ENCODE data around the gene PRCD. TPM values are rescaled to one million over a fixed set of nuclear protein-coding genes. Genes with fewer than 3 reads are reported as not detected.

PRCD gene
- total RNA-seq, 1 donor from 2014 or later, result not detected

DNA sequence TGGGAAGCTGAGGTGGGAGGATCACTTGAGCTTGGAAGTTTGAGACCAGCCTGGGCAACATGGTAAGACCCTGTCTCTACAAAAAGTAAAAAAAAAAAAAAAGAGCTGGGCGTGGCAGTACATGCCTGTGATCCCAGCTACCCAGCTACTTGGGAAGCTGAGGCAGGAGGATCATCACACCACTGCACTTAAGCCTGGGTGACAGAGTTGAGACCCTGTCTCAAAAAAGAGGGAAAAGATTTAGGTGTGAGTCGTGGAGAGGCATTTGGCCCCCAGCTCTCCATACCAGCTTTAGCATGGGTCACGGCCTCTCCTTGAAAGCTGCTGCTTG is 26.7 kb downstream of the PRCD start:
- intact Hi-C loops (cut with micrococcal nuclease), result no loop called here

DNA sequence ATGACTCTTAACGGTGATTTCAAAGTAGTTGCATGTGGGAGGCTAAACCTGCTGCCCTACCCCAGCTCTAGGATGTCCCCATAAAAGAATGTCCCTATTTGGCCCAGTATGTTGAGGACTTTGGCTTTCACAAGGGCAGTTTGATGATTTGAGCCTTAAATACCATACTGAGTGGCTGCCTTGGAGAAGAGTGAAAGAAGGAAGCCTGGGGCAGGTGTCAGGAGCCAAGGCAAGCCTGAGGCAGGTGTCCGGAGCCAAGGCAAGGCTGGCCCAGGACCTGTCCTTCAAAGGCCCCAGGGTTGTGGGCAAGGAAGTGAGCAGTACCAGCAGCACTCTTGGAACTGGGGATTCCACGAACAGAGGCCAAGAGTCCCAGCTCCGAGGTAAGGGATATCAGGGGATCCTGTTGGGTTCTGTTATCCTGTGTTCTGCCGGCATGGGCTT is 27.2 kb downstream of the PRCD start:
- intact Hi-C loops (cut with micrococcal nuclease), result no loop called here

DNA sequence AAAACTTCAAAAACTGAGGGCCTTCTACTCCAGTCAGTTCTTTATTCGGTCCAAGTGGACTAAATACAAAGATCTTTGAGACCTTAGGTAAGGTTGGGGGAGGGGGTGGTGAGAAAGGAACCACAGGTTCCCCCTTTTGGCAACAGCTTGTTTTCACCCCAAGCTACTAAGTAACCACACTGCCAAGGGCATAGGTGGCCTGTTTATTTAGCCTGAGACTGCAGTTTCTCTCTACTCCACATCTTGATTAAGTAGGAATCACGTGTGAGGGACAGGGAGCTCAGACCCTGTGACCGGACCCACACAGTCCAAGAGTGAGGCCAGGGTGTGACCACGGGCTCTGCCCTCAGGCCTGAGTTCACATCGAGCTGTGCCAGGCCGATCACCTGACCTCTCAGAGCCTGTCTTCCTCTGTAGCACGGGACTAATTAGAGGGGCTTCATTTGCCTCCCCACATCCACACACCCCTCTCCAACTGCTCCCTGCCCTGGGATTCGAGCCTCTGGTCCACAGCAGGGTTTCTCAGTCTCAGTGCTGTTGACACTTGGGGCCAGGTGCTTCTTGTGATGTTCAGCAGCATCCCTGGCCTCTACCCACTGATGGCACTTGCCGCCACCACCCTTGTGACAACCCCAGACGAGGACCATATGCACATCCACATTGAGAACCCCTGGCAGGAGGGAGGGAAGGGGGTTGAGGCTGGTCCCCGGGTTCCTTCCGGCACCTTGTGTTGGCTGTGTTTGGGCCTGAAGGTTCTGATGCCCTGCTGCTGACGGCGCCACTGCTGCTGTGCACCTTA is 28.0 kb downstream of the PRCD start:
- intact Hi-C loops (cut with micrococcal nuclease), result no loop called here

DNA sequence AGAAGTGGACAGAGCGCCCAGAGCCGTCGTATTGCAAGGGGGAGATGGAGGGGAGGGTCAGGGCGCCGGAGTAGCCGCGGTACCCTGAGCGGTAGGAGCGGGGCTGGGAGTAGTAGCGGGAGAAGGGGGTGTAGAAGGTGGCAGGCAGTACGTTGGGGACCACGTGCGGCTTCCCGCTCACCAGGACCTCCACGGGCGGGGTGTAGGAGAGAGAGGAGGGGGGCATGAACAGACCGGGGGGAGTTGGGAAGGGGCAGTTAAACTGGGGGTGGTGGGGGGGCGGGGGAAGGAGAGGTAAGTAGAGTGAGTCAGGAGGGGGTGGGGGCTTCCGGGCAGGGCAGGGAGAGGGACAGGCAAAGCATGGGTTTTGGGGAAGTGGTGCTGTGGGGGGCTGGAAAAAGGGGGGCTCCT is 29.0 kb downstream of the PRCD start:
- intact Hi-C loops (cut with micrococcal nuclease), result no loop called here

DNA sequence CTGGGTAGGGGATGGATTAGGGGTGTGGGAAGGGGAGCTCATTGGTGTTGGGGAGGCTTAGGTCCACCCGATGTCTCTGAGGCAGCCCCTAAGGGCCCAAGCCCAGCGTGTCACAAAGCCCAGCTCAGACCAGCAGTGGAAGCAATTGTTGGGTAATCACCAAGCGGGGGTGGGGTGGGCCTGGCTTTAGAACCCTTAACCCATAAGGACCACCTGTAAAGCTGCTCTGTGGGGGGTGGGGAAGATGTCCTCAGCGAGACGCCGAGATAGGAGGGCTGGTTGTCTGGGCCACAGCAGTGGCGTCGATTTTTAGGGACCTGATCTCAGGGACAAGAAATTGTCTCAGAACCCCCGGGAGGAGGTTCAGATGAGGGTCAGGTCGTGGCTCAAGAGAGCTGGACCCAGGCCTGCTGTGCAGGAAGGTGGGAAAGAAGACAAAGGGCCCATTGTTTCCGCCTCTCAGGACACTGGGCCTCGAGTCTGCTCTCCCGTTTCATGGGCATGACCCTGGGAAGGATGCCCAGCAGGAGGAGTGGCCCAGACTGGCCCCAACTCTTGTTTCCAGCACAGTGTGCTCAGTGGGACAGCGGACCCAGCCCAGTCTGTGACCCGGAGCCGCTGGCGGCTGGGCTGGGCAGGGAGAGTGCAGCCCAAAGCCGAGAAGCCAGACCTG is 29.9 kb downstream of the PRCD start:
- intact Hi-C loops (cut with micrococcal nuclease), result no loop called here

DNA sequence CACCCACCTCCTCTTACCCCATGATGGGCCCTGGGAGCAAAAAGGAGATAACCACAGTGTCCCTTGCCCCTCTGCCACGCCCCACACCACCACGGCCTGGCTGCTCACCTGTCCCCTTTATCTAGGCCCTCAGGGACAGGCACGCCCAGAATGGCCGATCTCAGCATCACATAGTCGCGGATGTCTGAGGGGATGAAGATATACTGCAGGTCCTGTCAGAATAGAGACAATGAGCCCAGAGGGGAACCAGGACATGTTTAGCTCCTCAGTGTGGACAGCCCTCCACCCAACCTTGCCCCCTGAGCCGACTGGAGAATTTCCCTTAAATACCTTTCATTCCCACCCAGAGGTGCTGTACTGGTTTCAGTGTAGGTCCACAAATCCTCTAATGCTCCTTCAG is 30.6 kb downstream of the PRCD start:
- intact Hi-C loops (cut with micrococcal nuclease), result no loop called here

DNA sequence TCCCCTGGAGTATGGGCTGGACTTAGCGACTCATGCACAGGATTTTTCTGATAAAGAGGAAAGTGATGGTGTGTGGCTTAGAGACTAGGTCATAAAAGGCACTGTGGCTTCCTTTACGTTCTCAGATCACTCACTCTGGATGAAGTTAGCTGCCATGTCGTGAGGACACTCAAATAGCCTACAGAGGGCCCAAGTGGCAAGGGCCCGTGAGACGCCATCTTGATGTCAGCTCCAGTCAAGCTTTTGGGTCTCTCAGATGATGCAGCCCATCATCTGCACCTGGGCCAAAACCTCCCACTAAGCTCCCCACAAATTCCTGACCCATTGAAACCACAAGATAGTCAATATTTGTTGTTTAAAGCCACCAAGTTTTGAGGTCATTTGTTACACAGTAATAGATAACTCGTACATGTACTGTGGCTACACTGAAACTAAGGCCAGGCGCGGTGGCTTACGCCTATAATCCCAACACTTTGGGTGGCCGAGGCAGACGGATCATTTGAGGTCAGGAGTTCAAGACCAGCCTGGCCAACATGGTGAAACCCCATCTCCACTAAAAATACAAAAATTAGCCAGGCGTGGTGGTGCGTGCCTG is 31.1 kb downstream of the PRCD start:
- intact Hi-C loops (cut with micrococcal nuclease), result no loop called here

DNA sequence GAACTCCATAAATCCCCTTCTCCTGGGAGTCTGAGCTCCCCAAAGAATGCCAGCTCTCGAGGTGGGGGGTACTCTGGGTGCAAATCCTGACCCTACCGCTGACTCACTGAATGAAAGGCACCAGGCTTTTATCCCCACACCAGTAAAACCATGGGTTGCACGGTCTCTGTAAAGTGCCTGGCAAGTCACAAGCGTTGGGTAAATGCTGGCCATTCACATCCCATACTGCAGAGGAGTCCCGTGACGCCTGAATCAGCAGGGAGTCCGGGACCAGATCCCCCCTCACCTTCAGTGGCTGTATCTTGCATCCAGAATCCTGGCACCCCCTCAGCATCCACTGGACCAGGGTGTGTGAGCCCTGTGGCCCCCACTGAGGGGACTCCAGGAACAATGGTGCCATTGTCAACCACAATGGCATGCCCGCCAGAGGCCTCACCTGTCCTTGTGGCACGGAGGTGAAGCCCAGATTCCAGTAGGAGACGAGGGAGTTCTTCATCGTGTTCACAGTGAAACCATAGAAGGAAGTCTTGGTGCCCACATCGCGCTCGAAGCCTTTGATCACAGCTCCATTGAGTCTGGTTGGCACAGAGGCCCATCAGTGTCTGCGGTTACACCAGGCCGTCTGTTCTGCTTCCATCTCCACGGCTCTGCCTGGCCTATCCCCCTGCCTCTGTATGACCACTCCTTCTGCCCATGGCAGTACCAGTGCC is 32.5 kb downstream of the PRCD start:
- intact Hi-C loops (cut with micrococcal nuclease), result no loop called here

DNA sequence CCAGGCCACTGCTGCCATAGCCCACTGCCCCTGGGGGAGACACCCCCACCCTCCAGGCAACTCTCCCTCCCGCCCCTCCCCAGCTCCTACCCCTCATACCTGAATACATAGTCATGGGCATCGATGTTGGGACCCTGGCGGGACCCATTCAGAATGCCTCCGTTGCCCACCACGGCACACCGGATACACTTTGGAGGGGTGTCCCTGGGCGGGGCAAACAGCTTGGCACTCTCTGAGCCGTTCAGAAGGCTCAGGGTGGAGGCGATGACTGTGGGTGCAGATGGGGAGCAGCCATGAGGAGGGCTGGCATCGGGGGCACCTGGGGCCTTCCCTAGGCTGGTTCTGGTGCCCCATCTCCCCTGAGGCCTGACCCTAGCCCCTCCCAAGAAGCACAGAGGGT is 33.3 kb downstream of the PRCD start:
- intact Hi-C loops (cut with micrococcal nuclease), result no loop called here

DNA sequence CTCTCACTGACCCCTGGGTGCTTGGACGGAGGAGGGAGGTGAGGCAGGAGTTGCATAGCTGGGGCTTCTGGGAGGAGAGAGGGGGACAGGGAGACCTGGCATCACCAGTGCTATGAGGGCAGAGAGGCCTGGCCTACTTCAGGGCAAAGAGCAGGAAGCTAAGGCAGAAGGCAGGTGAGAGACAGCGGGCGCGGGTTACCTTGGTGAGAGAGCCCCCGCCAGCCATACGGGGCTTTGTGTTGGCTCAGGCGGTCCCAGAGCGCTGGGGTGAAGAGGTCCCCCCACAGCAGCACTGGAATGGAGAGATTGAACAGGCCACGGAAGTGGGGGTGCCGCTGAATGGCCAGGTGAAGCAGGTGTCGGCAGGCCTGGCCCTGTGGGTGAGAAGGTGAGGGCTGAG is 34.3 kb downstream of the PRCD start:
- intact Hi-C loops (cut with micrococcal nuclease), result no loop called here

DNA sequence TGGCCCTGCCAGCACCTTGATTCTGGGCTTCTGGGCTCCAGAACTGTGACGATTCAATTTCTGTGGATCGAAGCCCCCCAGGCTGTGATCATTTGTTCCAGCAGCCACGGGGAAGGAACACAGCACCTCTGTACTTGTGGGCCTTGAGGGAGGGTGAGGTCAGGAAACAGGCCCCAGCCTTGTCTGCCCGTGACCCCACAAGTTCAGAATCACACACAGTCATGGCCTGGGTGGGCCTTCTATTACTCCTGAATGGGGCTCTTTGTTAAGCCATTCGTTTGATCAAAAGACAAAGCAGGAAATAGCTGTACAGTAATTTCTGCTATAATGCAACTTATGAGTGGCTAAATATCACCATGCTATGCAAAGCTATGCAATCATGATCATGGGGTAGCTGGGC is 35.7 kb downstream of the PRCD start:
- intact Hi-C loops (cut with micrococcal nuclease), result no loop called here

DNA sequence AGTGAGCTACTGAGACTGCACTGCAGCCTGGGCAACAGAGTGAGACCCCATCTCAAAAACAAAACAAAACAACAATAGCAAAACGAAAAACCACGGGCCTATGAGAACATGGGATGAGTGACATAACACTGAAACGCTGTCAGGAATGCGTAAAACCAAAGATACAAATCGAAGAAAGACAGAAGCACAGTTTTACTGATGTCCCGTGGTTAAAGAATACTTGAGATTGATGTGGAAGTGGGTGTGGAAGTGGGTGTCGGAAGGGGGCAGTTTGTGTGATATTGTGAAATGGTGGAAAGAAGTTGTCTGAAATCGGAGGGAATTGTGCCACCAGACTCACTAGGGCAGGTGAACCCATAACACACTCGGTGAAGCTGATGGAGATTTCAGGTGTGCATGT is 36.3 kb downstream of the PRCD start:
- intact Hi-C loops (cut with micrococcal nuclease), result no loop called here

DNA sequence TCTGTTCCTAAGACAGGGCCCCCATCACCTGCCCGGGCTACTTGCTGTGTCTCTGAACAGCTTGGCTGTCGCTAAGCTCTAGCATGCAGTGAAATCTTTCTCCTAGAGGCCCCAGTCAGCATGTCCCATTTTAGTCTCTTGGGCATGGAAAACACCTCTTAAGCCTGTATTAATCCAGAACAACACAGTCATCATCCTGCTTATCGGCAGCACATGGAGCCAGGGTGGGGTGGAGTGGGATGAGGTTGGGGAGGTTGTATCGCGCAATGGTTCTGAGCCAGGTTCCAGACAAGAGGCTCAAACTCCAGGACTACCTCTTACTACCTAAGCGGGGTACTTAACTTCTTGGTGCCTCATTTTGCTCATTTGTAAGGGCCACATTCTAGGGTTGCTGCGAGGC is 38.0 kb downstream of the PRCD start:
- intact Hi-C loops (cut with micrococcal nuclease), result no loop called here

DNA sequence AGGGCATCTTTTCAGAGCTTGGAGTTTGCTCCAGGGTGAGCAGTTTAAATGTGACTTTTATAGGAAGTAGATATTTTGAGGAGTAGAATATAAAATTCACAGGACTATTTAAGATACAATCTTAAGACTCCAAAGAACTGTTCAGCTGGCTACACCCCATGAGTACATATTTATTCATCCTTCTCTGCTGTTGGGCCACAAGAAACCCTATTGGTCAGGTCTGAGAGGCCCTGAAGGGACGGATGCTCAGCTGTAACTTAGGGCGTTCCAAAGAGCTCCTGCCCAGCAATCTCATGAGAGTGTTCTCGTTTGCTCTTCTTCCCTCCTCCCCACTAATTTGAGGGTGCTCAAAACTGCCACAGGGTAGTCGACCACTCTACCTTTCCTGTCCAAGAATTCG is 38.5 kb downstream of the PRCD start:
- intact Hi-C loops (cut with micrococcal nuclease), result no loop called here

DNA sequence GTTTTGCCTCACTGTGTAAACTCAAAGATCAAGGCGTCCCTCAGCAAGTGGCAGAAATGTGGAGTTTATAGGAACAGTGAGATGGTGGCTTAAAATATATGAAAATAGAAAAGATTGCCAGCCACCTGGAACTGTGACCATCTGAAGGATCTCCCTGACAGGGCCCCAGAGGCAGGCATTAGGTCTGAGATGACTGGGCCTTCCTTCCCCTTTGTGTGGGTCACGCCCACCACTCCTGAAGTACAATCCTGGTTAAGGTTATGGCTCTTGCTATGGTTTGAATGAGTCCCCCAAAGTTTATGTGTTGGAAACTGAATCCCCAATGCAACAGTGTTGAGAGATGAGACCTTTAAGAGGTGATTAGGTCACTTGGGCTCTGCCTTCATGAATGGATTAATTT is 39.4 kb downstream of the PRCD start:
- intact Hi-C loops (cut with micrococcal nuclease), result no loop called here

DNA sequence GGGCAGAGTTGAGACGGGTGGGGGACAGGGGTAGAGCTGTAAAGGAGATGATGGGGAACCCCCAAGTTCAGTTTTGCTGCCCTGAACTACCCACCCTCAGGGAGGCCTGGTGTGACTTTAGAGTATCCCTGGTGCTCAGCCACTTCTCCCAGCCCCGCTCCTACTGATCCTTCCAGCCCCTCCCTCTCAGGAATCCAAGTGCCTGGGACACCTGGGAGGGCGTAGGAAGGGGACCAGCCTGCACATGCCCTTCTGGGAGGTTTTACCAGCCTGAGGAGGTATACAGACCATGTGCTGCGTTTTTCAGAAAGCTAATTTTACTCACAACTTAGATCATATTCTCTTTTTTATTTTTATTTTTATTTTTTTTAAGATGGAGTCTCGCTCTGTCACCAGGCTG is 41.7 kb downstream of the PRCD start:
- intact Hi-C loops (cut with micrococcal nuclease), result no loop called here

DNA sequence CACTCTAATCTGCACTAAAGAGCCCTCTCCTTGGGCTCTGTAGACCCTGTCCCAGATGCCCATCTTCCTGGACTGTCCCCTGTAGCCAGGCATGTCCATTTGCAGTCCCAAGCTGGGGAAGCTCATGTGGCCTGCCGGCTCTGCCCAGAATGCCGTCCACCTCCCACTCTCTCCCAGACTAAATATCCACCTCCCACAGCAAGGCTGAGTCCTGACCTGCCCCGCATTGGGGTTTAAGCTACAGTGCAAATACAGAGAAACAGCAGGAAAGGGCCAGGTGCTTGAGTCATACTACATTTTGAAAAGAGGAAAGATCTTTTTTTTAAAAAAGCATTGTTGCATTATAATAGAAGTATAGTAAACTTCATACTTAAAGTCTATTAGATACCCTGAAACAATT is 42.8 kb downstream of the PRCD start:
- intact Hi-C loops (cut with micrococcal nuclease), result no loop called here

DNA sequence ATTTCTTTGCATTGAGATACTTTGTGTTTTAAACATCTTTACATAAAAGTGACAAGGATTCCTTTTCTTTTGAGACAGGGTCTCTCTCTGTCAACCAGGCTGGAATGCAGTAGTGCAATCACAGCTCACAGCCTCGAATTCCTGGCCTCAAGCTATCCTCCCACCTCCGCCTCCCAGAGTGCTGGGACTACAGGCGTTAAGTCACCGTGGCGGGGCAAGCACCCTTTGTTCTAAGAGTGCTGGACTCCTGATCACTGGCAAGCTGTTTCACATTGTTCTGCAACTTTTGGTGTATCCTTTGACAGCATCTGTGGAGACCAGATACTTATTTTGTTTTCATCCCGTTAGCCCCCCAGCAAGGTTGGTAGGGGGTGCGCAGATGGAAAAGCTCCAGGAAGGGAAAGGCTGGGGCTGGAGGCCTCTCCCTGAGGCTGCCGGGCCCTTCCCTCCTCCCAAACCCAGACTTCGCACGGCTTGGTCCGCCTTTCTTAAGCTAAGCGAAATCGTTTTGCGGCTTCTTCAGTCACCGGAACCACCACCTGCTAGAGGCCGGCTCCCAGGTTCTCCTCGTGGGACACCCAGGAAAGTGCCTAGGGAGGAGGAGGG is 44.7 kb downstream of the PRCD start:
- intact Hi-C loops (cut with micrococcal nuclease), result loop anchor here (2.0 kb wide), 1 partner anchor 62 kb away; no protein-coding TSS in a partner anchor

DNA sequence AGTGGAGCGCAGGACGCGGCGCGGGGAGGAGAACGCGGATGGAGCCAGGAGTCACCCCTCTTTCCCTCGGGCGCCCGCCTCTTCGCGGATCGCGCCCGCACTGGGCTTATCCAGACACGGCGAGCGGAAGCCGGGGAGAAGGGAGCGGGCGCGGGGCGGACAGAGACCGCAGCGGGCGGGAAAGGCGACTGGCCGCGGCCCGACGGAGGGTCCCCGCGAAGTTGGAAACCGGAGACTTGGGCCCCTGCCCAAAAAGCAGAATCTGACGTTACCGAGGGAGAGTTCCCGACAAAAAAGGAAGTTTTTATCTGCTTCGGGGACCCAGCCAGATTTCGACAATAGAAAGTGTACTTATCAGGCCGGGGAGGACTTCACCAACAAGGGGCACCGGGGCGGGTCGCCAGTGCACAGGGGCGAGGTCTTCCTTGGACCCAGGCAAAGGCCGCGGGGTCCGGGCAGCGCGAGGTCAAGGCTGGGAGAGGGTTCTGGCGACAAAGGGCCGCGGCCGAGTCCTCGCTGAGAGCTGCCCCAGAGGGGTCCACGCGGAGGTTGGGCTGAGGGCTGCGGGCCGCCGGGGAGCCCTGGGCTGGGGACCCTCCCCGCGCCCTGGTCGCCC is 45.3 kb downstream of the PRCD start:
- intact Hi-C loops (cut with micrococcal nuclease), result loop anchor here (2.0 kb wide), 1 partner anchor 62 kb away; no protein-coding TSS in a partner anchor

DNA sequence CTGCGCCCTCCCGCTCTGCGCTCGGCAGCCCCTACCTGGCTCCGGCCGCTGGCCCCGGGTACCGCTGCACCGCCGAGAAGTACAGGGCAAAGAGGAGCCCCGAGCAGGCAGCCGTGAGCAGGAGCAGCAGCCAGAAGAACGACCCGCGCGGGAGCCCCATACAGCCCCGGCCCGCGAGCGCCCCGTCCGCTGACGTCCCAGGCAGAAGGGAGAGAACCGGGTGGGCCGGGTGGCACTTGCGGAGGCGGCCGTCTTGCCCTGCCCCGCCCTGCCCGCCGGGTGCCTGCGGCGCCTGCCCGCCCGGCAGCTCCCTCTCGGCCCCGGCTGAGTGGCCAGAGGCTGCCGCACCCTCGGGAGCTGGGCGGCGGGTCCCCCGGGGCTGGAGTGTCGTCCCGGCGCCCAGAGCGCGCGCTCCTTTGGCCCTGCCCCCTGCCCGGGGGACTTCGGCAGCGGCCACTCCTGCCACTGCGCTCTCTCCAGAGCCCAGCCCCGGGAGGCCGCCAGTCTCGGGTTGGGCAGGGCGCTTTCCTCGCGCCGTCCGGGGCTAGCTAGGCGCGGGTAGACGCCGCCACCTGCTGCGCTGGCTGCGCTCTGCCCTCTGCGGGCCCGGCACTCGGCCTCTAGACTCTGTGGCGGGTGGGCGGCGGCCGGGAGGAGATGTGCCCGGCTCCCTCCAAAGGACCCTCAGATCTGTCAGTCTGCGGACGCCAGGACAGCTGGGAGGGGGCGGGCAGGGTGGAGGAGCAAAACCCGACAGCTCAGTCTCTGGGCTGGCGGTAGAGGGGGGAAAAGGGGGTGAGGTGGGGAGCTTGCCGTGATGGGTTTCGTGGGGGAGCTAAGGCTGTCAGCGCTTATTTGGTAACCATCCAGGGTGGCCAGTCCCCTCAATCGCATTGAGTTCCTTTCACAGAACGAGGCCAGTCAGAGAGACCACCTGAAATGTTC is 46.1 kb downstream of the PRCD start, which contains the start of gene ST6GALNAC2:
TSS of gene ST6GALNAC2 (minus strand) at position 212 of the 945 bp plus-strand sequence. CDS start at position 160, 52 bp downstream.
- intact Hi-C loops (cut with micrococcal nuclease), result loop anchor here (2.0 kb wide), 1 partner anchor 63 kb away; no protein-coding TSS in a partner anchor
